T1000 (cell line): ENCODE data around the gene MEGF11.

Experiments
- DNase-seq: peaks from one replicate; lab custom pipeline; 2025; ENCODE audit warnings: mixed read lengths; lab: John Stamatoyannopoulos, UW

The MEGF11 gene

DNA sequence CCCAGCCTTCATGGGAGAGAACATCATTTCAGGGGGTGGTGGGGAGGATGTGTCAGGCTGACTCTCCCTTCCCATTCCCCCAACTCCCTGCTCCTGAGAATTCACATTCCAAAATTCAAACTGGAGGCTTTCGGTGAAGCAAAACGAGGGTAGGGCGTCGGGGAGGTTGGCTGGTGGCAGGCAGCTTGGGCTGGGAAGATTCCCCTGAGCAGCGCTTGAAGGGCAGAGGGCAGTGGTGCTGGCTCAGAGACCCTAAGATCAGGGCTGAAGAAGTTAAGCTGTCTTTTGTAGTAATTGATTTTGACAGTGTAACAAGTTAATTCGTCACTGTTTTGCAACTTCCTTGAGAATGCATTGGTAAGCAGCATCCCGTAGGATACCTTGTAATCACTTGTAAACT, 196.5 kb downstream of the MEGF11 start:
- DNase-seq, result no peak

DNA sequence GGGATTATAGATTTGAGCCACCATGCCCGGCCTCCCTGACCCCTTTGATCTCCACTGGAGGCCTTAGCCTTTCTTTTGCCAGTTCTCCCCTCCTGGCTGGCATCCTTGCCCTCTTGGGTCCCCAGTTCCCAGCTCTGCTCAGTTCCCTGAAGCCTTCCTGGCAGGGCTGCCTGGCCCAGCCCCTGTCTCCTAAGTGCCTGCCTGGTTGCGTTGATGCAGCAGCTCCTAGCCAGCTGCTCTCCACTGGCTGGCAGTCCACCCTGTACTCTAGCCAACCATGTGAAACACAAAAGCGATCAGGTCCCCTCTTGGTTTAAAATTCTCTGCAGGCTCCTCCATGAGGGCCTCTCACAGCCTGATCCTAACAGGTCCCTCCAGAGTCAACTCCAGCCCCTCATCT, 199.6 kb downstream of the MEGF11 start:
- DNase-seq, result no peak

DNA sequence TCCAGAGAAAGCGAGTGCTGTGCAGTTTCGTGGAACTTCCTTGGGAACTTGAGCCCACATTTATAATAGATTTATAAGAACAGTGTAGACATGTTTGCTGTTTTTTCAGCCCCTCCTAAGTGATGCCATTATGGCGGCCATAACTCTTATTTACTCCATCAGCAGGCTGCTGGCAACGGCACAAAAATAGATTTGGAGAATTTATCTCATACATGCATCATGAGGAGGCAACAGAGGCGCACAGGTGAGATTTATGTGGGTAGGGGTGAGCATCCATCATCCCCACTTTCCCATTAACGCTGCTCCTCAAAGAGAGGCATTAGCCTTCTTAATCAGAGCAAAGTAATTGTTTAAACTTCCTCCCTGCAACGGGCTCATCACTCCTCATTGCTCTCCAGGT, 201.7 kb downstream of the MEGF11 start:
- no peak for DNase-seq

DNA sequence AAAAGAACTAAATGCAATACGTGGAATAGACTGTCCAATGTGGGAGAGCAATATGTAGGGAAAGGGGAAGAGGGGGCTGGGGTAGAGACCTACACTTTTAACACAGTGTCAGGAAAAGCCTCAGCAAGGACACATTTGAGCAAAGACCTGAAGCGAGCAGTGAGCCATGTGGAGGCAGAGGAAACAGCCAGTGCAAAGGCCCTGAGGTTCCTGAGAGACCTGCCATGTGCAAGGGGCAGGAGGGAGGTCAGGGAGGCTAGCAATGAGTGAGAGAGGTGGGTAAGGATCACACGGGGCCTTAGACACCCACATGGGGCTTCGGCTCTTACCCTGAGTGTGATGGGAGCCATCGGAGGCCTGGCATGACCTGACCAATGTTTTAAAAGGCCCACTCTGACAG, 203.3 kb downstream of the MEGF11 start:
- no peak for DNase-seq

DNA sequence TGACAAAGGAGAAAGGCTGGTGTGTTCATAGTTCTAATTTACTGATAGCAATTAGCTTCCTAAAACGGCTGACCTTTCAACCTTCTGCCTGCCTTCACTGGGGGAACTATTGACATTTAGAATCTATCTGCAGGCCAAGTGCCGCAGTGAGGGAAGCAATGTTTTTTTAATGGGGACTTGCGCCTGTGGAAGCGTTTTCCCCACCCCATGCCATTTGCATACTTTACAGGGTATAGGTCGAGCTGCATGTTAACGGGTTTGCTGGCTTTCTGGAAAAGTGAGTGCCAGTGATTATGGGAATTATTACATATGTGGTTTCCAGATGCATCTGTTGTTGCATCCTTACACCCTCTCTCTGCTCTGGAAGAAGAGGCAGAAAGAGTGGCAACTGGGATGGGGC, 204.2 kb downstream of the MEGF11 start:
- DNase-seq, result no peak

DNA sequence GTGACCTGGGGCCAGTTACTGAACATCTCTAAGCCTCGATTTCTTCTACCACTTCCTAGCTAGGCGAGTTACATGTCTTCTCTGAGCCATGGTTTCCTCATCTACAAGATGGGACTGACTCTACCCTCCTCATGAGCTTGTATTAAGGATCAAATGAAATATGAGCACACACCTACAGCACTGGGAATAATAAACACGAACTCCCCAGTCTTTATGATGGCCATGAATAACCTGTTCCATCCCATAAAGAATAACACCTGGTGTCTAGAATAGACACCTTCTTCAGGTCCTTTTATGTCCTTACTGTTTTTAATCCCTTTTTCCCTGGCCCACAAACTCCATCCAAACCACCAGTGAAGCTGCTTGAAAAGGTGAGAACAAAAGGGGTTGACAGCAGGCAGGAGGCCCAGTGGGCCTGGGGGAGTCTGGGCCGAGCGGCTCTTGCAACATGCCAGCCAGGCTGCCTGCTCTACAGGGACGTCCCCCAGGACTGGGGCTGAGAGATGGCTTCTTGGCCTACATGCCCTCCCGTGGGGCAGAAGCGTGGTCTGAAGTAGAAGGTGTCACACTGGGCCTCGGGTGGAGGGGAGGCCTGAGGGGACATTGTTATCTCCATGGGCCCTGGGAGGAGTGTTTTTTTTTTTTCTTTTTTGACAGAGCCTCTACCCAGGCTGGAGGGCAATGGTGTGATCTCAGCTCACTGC, 206.1 kb downstream of the MEGF11 start:
- no peak for DNase-seq

DNA sequence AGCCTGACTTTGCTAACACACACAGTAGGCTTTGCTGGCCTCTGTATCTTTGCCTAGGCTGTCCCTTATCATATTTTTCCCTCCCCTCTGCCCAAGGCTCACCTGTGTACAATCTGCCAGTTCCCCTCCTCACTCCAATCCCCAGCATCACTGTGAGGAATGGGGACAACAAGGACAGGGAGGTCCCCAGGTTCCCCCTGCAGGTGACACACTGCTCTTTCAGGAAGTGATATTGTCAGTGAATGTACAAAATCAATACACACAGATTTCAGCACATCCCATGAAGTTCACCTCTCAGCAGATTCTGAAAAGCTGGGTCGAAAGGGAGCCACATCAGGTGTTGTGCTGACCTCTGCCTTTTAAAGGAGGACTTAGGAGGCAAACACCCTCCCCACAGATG, 206.8 kb downstream of the MEGF11 start:
- DNase-seq, result no peak

DNA sequence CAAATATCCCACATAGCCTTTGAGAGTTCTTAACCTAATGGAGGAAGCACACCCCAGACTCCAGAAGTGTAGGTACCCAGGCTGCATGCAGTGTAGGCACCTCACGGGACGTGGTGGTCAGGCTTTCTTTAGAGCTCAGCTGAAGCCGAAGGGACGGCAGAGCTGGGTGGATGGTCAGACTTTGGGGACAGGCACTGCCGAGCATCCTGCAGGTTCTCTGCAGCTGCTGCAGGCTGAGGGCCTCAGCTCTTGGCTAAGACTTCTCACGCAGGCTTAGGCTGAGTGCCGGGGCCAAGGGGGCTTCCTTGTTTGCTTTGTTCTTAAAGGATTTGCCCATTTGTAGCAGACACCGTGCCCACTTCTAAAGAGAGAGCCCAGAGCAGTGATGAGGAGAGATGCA, 207.2 kb downstream of the MEGF11 start:
- no peak for DNase-seq

DNA sequence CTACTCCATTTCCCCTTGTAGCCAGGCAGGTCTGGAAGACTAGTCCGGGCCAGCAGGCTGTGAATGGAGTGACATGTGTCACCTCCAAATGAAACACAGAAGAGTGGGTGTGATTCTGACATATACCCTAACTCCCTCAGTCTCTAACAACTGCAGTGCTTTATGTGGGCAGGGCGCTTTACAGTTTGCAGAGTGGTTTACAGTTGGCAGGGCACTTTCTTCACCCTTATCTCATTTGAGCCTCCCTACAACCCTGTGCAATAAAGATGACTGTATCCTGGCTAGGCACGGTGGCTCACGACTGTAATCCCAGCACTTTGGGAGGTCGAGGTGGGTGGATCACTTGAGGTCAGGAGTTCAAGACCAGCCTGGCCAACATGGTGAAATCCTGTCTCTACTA, 208.0 kb downstream of the MEGF11 start:
- no peak for DNase-seq

DNA sequence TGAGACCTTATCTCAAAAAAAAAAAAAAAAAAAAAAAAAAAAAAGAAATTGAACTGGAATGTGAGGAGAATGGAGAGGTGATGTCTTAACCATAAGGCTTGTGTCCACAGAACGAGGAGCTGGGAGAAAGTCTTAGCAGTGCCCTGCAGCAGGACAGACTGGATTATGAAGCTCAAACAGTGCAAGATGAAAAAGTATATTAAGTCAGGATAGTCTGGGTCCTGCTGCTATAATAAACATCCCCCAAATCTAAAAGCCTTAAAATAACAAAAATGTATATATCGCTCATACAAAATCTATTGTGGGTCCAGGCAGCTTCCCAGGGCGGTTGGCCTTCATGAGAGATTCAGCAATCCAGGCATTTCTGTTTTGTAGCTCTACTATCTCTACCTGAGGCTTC, 208.7 kb downstream of the MEGF11 start:
- no peak for DNase-seq

DNA sequence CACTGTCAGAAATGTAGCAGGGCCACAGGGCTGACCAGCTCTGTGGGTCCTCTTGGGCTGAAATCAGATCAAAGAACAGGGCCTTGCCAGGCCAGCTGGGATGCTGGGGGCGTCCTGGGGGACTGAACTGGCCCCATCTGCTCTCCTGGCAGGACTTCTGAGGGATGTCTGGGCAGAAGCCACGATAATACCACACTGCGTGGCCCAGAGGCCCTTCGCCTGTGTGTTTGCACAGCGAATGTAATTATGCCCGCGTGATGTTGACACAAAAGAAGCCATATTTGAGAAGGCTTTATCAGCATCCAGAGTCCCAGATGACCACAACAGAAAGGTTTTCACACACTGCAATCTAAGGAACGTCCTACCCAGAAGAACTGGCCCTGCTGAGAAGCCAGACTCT, 210.3 kb downstream of the MEGF11 start:
- no peak for DNase-seq

DNA sequence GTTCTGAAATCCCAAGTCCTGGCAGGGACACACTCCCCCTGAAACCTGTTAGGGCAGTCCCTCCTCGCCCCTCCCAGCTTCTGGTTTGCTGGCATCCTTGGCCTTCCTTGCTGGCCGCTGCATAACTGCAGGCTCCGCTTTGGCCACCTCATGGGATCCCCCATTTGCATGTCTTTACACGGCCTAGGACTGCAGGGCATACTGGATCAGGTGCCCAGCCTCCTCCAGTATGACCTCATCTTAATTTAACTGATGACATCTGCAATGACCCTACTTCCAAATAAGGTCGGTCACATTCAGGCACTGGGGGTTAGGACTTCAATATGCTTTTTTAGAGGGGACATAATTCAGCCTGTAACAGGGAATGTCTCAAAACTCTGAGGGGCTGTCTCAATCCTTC, 210.9 kb downstream of the MEGF11 start:
- no peak for DNase-seq

DNA sequence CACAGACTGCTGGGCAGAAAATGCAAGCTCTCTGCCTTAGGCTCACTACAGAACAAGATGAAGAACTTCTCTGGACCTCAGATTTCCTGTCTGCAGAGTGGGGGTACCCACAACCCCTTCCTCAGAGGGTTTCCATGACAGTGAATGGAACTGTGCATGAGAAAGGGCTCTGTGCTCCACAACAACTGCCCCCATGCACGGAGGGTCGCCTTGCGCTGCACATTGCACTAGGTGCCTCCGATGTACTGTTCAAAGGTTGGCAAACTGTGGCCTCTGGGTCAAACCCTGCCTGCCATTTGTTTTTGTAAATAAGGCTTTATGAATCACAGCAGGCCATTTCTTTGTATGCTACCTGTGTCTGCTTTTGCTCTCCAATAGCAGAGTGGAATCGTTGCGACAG, 212.3 kb downstream of the MEGF11 start:
- no peak for DNase-seq

DNA sequence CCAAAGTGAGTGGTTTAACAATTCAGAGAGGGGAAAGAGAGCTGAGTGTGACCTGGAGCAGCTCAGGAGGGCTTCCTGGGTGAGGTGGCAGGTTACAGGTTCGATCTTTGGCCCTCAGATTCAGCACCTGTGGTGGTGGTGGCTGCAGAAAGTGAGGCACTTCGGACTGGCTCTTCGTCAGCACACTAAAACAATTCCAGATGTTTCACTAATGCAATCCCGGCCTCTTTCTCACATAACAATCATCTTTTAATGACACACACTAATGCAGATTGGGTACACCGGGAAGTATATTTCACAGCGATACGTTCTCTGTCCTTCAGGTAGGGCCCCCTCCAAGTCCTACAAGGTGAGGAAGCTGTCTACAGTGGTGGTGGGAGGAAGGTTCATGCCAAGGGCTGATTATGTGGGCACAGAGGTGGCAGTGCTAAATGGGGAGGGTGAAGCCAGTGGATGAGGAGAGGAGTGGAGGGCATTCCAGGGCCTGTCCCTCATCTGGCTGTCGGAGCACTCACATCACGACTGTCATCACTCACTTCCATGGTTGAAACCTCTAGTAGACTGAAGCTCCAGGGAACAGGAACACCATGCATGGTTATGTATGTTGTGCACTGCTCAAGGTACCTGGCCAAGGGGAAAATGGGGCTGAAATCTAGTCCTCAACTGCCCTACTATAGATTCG, 213.2 kb downstream of the MEGF11 start:
- DNase-seq, result no peak

DNA sequence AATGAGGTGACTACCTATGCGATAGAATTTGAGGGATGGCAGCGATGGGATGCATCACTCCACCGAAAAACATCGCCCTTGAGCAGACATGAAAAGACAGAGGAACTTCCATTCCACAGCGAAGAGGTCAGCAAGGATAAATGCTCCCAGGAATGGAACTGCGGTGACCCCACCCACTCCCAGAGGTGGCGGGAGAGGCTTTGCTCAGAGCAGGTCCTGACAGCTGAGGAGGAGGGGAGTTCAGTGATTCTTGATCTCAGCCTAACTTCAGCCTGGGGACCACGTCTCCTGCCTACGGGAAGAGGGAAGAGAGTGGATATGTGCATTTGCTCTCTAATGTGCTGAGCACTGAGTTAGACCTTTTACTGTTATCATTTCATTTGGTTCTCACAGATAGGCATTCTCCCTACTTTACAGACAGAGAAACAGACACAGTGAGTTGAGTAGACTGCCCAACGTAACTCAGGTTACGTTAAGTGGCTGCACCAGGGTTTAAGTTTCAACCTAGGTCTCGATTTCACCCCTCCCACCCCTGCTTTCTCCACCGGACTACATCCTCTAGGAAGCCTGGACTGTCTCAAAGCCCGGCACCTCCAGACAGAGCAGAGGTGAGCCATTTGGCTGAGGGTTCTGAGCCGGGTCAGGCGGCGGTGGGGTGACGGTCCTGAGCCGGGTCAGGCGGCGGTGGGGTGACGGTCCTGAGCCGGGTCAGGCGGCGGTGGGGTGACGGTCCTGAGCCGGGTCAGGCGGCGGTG, 214.3 kb downstream of the MEGF11 start:
- no peak for DNase-seq

DNA sequence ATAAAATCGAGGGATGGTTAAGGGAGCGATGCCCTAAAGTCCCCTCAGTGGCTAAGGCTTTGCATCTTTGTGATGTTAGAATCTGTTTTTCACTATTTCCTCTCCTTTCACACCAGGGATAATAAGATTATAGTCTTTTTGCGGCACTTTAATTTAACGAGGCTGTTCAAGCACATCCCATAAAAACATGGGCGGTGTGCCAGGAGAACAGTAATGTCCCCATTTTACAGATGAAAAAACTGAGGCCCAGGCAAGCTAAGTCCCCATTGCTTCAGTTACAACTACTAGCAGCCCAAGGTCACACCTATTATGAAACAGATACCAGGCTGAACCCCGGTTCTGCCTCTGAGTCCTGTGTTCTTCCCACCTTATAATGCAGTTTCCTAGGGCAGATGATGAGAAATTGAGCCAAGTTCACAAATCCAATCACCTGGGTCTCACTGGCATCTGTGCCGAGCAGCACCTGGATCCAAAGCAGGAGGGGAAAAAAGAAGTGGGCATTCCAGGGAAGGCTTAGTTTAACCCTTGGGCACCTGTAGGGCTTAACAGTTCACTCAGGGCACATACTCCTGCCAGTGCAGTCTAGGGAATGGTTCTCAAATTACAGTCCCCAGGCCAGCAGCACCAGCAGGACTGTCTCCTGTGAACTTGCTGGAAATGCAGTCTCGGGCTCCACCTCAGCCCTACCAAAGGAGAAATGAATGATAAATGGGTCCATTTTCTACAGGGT, 215.0 kb downstream of the MEGF11 start:
- DNase-seq, result no peak

DNA sequence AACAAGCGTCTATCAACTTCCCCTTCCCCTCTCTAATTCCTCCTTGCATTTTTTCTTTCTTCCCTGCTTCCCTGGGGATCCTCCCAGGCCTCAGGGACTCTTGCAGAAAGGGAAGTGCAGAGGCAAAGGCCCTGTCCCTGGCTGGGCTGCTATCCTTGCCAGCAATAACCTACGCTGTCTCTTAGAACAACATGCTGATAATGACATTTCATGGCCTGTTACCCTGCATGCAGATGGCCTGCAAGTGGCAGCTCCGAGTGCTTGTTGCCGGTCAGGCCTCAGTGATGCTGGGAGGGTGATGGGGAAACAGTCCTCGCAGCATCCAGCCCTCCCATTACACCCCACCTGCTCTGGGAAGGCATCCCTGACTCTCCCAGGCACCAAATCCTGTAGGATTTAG, 216.7 kb downstream of the MEGF11 start:
- DNase-seq, result no peak

DNA sequence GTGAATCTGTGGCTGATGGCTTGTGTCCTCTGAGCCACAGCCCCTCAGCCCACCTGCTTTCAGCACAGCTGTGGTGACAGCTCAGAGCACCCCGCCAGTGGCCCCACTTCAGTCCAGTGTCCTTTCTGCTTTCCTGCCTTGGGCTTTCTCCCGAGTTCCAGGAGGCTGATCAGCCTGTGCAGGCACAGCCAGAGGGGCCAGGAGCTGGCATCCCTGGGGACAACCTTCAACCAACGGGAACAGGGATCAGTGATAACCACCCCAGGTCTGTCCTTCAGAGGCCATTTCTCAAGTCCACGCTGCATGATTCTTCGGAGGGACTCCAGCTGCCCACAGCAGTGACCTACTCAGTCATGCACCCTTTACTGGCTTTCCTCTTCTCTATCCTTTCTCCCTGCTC, 217.6 kb downstream of the MEGF11 start:
- DNase-seq, result no peak

DNA sequence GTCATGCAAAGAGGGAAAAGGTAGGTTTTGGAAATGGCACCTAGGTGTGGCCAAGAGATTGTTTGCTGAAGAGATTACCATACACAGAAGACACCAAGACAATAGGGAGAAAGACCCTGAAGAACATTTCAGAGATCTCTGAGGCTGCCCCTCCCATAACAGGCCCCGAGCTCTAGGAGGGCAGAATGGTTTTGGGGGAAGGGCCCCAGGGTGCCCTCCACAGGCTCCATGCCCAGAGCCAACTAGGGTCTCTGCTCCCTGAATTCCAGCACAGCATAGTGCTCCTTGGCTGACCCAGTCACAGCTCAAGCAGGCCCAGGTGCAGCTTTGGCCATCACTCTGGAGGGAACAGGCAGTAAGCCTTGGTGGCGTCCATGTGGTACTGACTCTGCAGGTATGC, 220.4 kb downstream of the MEGF11 start:
- no peak for DNase-seq

DNA sequence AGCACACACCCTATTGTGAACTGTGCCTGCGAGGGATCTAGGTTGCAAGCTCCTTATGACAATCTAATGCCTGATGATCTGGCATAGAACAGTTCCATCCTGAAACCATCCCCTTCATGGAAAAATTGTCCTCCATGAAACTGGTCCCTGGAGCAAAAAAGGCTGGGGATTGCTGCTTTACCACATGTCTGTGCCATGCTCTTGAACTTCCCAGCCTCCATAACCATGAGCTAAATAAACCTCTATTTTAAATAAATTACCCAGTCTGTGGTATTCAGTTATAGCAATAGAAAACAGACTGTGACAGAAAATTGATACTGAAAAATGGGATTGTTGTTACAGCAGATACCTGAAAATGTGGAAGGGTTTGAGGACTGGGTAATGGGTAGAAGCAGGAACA, 221.5 kb downstream of the MEGF11 start:
- no peak for DNase-seq

DNA sequence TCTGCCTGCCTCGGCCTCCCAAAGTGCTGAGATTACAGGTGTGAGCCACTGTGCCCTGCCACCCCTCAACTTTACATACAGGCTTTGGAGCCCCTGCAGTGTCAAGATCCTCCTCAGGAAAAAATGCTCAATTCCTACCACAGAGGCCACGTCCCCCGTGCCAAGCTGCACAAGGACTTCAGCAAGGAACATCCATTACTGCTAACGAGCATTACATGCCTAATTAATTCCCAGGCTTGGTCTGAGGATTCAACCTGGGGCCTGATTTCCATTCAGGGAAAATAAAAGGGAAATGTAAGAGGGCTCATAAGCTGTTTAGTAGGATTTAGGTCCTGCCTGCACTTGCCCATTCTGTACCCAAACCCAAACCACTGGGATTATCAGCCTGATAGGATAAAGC, 222.9 kb downstream of the MEGF11 start:
- DNase-seq, result no peak

DNA sequence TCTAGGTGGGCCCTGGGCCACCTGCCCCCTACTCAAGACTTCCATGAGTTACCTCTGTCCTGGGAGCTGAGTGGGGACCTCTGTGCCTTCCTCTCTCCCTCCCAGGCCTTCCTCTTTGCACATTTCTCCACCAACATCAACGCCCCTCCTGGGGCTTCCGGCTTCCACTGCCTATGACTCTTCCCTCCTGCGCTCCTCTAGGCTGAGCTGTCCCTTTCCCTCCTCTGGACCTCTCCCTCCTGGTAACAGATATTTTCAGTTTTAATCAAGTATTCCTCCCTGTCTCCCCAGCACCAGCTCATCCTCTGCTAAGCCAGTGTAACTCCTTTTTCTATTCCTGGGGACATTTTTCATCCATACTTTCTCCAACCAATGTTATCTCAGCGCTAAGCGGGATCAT, 223.9 kb downstream of the MEGF11 start:
- DNase-seq, result no peak
